IMR-90 (cell line): Measurements from ENCODE around the gene TMLHE. TPM values are rescaled to one million over a fixed set of nuclear protein-coding genes. Genes with fewer than 3 reads are reported as not detected.

Source experiments
- ATAC-seq: fragments of 200-7000 bp; cut with Tn5 transposase; 2 replicates; pipeline ENCODE4 v1.9.1; 2020; ENCODE audit warnings: low read depth, mild to moderate bottlenecking, moderate library complexity
- BruUV-seq: library from RNA; stranded (reverse); fragments of 400-500 nt; replicated peaks from 2 replicates; lab custom pipeline; 2021; lab: Mats Ljungman, UMichigan
- CTCF ChIA-PET: fragments of 300-600 bp; formaldehyde crosslinking; extraction: SDS; loops from one replicate; lab custom pipeline; 2021; ENCODE audit warnings: antibody characterized with exemption; lab: Yijun Ruan, JAX
- POLR2A ChIA-PET: fragments of 300-600 bp; sonication (Branson Sonifier 250); formaldehyde crosslinking; loops from one replicate; lab custom pipeline; 2022; ENCODE audit warnings: antibody characterized with exemption; ENCODE audit not compliant: unreplicated experiment; lab: Charles Lee
- DNase-seq: peaks from one replicate; pipeline ENCODE4 v3.0.0; 2013
- H2AFZ ChIP-seq: replicated peaks from 2 replicates; pipeline ENCODE3; 2013; ENCODE audit warnings: low read length, mild to moderate bottlenecking; ENCODE audit not compliant: poor library complexity
- H2AK5ac ChIP-seq: 2 replicates; pipeline ENCODE4 v1.6.1; 2013; ENCODE audit warnings: low read depth, low read length, inconsistent platforms
- H2AK9ac ChIP-seq: replicated peaks from 2 replicates; pipeline ENCODE3; 2013; ENCODE audit warnings: mild to moderate bottlenecking, low read depth, low read length, moderate library complexity; ENCODE audit not compliant: poor library complexity
- H2BK120ac ChIP-seq: 2 replicates; pipeline ENCODE4 v1.6.1; 2013; ENCODE audit warnings: low read depth, low read length, inconsistent platforms
- H2BK15ac ChIP-seq: 3 replicates; pipeline ENCODE4 v1.6.1; 2013; ENCODE audit warnings: low read depth, low read length, inconsistent platforms
- H2BK20ac ChIP-seq: 2 replicates; pipeline ENCODE4 v1.6.1; 2013; ENCODE audit warnings: low read depth, mild to moderate bottlenecking, inconsistent platforms, low read length, moderate library complexity
- H2BK5ac ChIP-seq: 2 replicates; pipeline ENCODE4 v1.6.1; 2013; ENCODE audit warnings: mild to moderate bottlenecking, low read depth, low read length, inconsistent platforms; ENCODE audit not compliant: poor library complexity, severe bottlenecking
- H3K14ac ChIP-seq: replicated peaks from 2 replicates; pipeline ENCODE4 v1.6.1; 2013; ENCODE audit warnings: low read depth, low read length, inconsistent platforms
- H3K18ac ChIP-seq: 2 replicates; pipeline ENCODE4 v1.6.1; 2013; ENCODE audit warnings: low read depth, low read length, control low read depth
- H3K23ac ChIP-seq: 2 replicates; pipeline ENCODE4 v1.6.1; 2013; ENCODE audit warnings: low read depth, low read length, inconsistent platforms
- H3K27ac ChIP-seq: 2 replicates; pipeline ENCODE4 v1.5.1; 2013; ENCODE audit warnings: mild to moderate bottlenecking, control low read depth, low read length; ENCODE audit not compliant: insufficient read depth
- H3K27me3 ChIP-seq: 2 replicates; pipeline ENCODE4 v1.6.1; 2013; ENCODE audit warnings: low read length; ENCODE audit not compliant: control insufficient read depth, insufficient read depth
- H3K36me3 ChIP-seq: 2 replicates; pipeline ENCODE4 v1.6.1; 2013; ENCODE audit warnings: low read length, mixed read lengths; ENCODE audit not compliant: control insufficient read depth, insufficient read depth
- H3K4ac ChIP-seq: 2 replicates; pipeline ENCODE4 v1.6.1; 2013; ENCODE audit warnings: low read depth, low read length, inconsistent platforms
- H3K4me1 ChIP-seq: 2 replicates; pipeline ENCODE4 v1.6.1; 2013; ENCODE audit warnings: low read length, mixed read lengths; ENCODE audit not compliant: control insufficient read depth, insufficient read depth
- H3K4me2 ChIP-seq: 2 replicates; pipeline ENCODE4 v1.6.1; 2013; ENCODE audit warnings: low read depth, mild to moderate bottlenecking, control low read depth, low read length, moderate library complexity
- H3K4me3 ChIP-seq: 2 replicates; pipeline ENCODE4 v1.5.1; 2013; ENCODE audit warnings: low read depth, mild to moderate bottlenecking, control low read depth, low read length, moderate library complexity; ENCODE audit not compliant: insufficient read depth
- H3K56ac ChIP-seq: 2 replicates; pipeline ENCODE4 v1.6.1; 2013; ENCODE audit warnings: low read length, inconsistent platforms; ENCODE audit not compliant: insufficient read depth; ENCODE audit errors: extremely low read depth
- H3K79me1 ChIP-seq, 2 experiments: 2 replicates each; pipeline ENCODE4 v1.6.1; 2013; ENCODE audit warnings: low read length in 2 of 2, inconsistent platforms in 1 of 2, low read depth in 1 of 2
- H3K9ac ChIP-seq: 2 replicates; pipeline ENCODE4 v1.6.1; 2013; ENCODE audit warnings: low read depth, low read length, control low read depth
- H3K9me1 ChIP-seq: 2 replicates; pipeline ENCODE4 v1.6.1; 2013; ENCODE audit warnings: low read length, inconsistent platforms; ENCODE audit not compliant: insufficient read depth
- H3K9me3 ChIP-seq: 2 replicates; pipeline ENCODE4 v1.6.1; 2013; ENCODE audit warnings: low read length; ENCODE audit not compliant: control insufficient read depth, insufficient read depth
- H4K20me1 ChIP-seq: 2 replicates; pipeline ENCODE4 v1.6.1; 2013; ENCODE audit warnings: low read length, inconsistent platforms; ENCODE audit not compliant: insufficient read depth
- H4K5ac ChIP-seq: 2 replicates; pipeline ENCODE4 v1.6.1; 2013; ENCODE audit warnings: mild to moderate bottlenecking, low read depth, low read length, control low read depth
- H4K8ac ChIP-seq, 2 experiments: 2 replicates each; pipeline ENCODE4 v1.6.1; 2013; ENCODE audit warnings: low read depth in 2 of 2, low read length in 2 of 2, control low read depth in 1 of 2, inconsistent platforms in 1 of 2
- H4K91ac ChIP-seq: 2 replicates; pipeline ENCODE4 v1.6.1; 2013; ENCODE audit warnings: low read depth, low read length, inconsistent platforms; ENCODE audit not compliant: insufficient read depth
- BHLHE40 ChIP-seq: fragments of 150-350 bp; IDR thresholded peaks from 2 replicates; pipeline ENCODE4 v1.6.1; 2016; ENCODE audit warnings: mild to moderate bottlenecking, low read depth, low read length
- ELK1 ChIP-seq: fragments of 150-350 bp; IDR thresholded peaks from 2 replicates; pipeline ENCODE4 v1.6.1; 2016; ENCODE audit warnings: low read depth, mild to moderate bottlenecking, low read length, moderate library complexity, borderline replicate concordance
- POLR2A ChIP-seq: IDR thresholded peaks from 2 replicates; pipeline ENCODE4 v1.6.1; 2012; ENCODE audit warnings: mild to moderate bottlenecking, low read depth, low read length
- RAD21 ChIP-seq: IDR thresholded peaks from 2 replicates; pipeline ENCODE4 v1.6.1; 2012; ENCODE audit warnings: low read length, improper control_type of control experiment
- WGBS, 2 experiments: methylation state at CpG; one replicate each; pipeline versions ENCODE4 v1.1.5 to v1.1.7; 2013; ENCODE audit warnings: missing lambda C conversion rate in 2 of 2; ENCODE audit not compliant: insufficient read length in 1 of 2; ENCODE audit errors: extremely low coverage in 2 of 2; 5-methylcytosine and 5-hydroxymethylcytosine counted together
- dilution Hi-C: fragments of 300-500 bp; cut with HindIII; formaldehyde crosslinking; loops from one replicate; pipeline ENCODE4 v1.14.3; 2018; ENCODE audit warnings: low sequenced_read_pairs; ENCODE audit not compliant: unreplicated experiment
- in situ Hi-C: fragments of 300-500 bp; cut with MboI; formaldehyde crosslinking; loops from 3 replicates; pipeline ENCODE4 v1.14.3; 2019; ENCODE audit warnings: low sequenced_read_pairs, inconsistent platforms, mixed read lengths
- intact Hi-C: fragments of 100-400 bp; cut with micrococcal nuclease; formaldehyde crosslinking; loops from 2 replicates; pipeline ENCODE4 v1.10.0; 2022
- polyA plus RNA-seq, 3 experiments: library from polyadenylated mRNA; depleted of rRNA; stranded (reverse); fragments of >200 nt; gene quantifications; 2 replicates each; pipeline ENCODE4 v1.2.3, GENCODE V29; 2012; ENCODE audit warnings: low replicate concordance in 1 of 3
- total RNA-seq: library from RNA; depleted of rRNA; stranded (reverse); fragments of >200 nt; gene quantifications from 2 replicates; pipeline ENCODE4 v1.2.3, GENCODE V29; 2012
- TF ChIP-seq, protein P1 (sequence below): conservative IDR thresholded peaks from 2 replicates; pipeline ENCODE4 v1.5.1; 2012; ENCODE audit warnings: mild to moderate bottlenecking, low read depth, low read length, improper control_type of control experiment

TMLHE gene
- total and polyA plus RNA-seq, 2 of the 4 experiments (the other 2 are of a cell fraction), result 10.9 to 20.4 TPM

GRCh38 chrX:155535866-155536265 is 76.9 kb downstream of the TMLHE start:
- Histone ChIP-seq H3K36me3 (no peaks in the 10 kb centered on the region), H2AK9ac (no peak overlapping the region), H3K27ac (no peak overlapping the region), H3K56ac (no peak overlapping the region), H3K4me1 (no peaks in the 10 kb centered on the region), H4K91ac (no peak overlapping the region), H3K23ac (no peak overlapping the region), H2BK15ac (no peak overlapping the region), H2AK5ac (no peak overlapping the region), H3K9me3 (no peaks in the 10 kb centered on the region), H3K18ac (no peak overlapping the region), H3K9me1 (no peaks in the 10 kb centered on the region), H3K79me1 (no peaks in the 10 kb centered on the region), H3K14ac (no peak overlapping the region), H4K20me1 (no peaks in the 10 kb centered on the region), H2BK120ac (no peak overlapping the region), H3K9ac (no peak overlapping the region), H4K8ac (no peak overlapping the region), H3K4ac (no peak overlapping the region), H4K5ac (no peak overlapping the region), H2BK20ac (no peak overlapping the region), H2BK5ac (no peak overlapping the region), H3K4me3 (no peak overlapping the region), H3K27me3 (no peaks in the 10 kb centered on the region), H3K4me2 (no peak overlapping the region), H2AFZ (no peak overlapping the region)
- intact Hi-C loops (no loop called here), dilution Hi-C loops (no loop called here), in situ Hi-C loops (no loop called here)
- ATAC-seq (no peak), DNase-seq (peak; percentile 6)
- ChIA-PET POLR2A (no interaction called here), CTCF (no interaction called here)
- TF ChIP-seq ELK1 (no peak), BHLHE40 (no peak), RAD21 (no peak), POLR2A (no peak)
- TF ChIP-seq, protein P1, sequence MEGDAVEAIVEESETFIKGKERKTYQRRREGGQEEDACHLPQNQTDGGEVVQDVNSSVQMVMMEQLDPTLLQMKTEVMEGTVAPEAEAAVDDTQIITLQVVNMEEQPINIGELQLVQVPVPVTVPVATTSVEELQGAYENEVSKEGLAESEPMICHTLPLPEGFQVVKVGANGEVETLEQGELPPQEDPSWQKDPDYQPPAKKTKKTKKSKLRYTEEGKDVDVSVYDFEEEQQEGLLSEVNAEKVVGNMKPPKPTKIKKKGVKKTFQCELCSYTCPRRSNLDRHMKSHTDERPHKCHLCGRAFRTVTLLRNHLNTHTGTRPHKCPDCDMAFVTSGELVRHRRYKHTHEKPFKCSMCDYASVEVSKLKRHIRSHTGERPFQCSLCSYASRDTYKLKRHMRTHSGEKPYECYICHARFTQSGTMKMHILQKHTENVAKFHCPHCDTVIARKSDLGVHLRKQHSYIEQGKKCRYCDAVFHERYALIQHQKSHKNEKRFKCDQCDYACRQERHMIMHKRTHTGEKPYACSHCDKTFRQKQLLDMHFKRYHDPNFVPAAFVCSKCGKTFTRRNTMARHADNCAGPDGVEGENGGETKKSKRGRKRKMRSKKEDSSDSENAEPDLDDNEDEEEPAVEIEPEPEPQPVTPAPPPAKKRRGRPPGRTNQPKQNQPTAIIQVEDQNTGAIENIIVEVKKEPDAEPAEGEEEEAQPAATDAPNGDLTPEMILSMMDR, result no peak
- WGBS, 2 experiments, result no CpG with 5 or more reads among the region's 1 CpG
- no TSS peak for BruUV-seq
